Suppressor macrophage treated with lipopolysaccharide for 1 hour (primary cell): ENCODE results near the gene ZSWIM6.
A peak's percentile ranks its signal among the peaks of the same experiment; 100 is the strongest.
"Not testable (repeated sequence)": the region's sequence is repeated elsewhere in the genome, so short reads cannot be mapped to it uniquely, and the experiment has no call there.

Experiments used
- DNase-seq, 3 donors: peaks; one replicate each; pipeline ENCODE4 v3.0.0-alpha.2; 2020 to 2022

Gene ZSWIM6

GRCh38 chr5:61366497-61367240 lies 34.6 kb downstream of the ZSWIM6 start:
- no peak for DNase-seq

GRCh38 chr5:61370506-61370905 lies 38.4 kb downstream of the ZSWIM6 start:
- no peak for DNase-seq

- DNase-seq, result no peak
Measured at GRCh38 chr5:61371474-61371873, 39.4 kb downstream of the ZSWIM6 start.

- DNase-seq, result no peak
Measured at GRCh38 chr5:61379677-61380076, 47.6 kb downstream of the ZSWIM6 start.

- no peak for DNase-seq
Measured at GRCh38 chr5:61381968-61382367, 49.9 kb downstream of the ZSWIM6 start.

GRCh38 chr5:61385627-61386026 lies 53.6 kb downstream of the ZSWIM6 start:
- no peak for DNase-seq

GRCh38 chr5:61386045-61386800 lies 54.2 kb downstream of the ZSWIM6 start:
- DNase-seq, result no peak

- peak in 1 of 3 donors; percentile 22 for DNase-seq
Measured at GRCh38 chr5:61389609-61390008, 57.6 kb downstream of the ZSWIM6 start.

- DNase-seq, result no peak
Measured at GRCh38 chr5:61394078-61394704, 62.1 kb downstream of the ZSWIM6 start.

- DNase-seq, result no peak
Measured at GRCh38 chr5:61394793-61395192, 62.7 kb downstream of the ZSWIM6 start.

GRCh38 chr5:61397238-61397637 lies 65.2 kb downstream of the ZSWIM6 start:
- no peak for DNase-seq

GRCh38 chr5:61397937-61398336 lies 65.9 kb downstream of the ZSWIM6 start:
- no peak for DNase-seq

- no peak for DNase-seq
Measured at GRCh38 chr5:61398440-61398839, 66.4 kb downstream of the ZSWIM6 start.

GRCh38 chr5:61399679-61400078 lies 67.6 kb downstream of the ZSWIM6 start:
- no peak for DNase-seq

- peak; percentile 22 to 41 (median 32) for DNase-seq
Measured at GRCh38 chr5:61401726-61402125, 69.7 kb downstream of the ZSWIM6 start.

- peak in 2 of 3 donors; percentile 22 to 40 for DNase-seq
Measured at GRCh38 chr5:61402244-61402823, 70.3 kb downstream of the ZSWIM6 start.

- DNase-seq, result no peak
Measured at GRCh38 chr5:61402970-61403900, 71.2 kb downstream of the ZSWIM6 start.

GRCh38 chr5:61405511-61406295 lies 73.6 kb downstream of the ZSWIM6 start:
- no peak for DNase-seq

GRCh38 chr5:61406497-61406896 lies 74.4 kb downstream of the ZSWIM6 start:
- not testable (repeated sequence) for DNase-seq

GRCh38 chr5:61407706-61408270 lies 75.7 kb downstream of the ZSWIM6 start:
- DNase-seq, result peak in 2 of 3 donors; percentile 41 to 61
